Trophoblast cell (in vitro differentiated cells and primary cell): Measurements from ENCODE around the gene CR1.
A peak's percentile ranks its signal among the peaks of the same experiment; 100 is the strongest.
"Not testable (repeated sequence)": the region's sequence is repeated elsewhere in the genome, so short reads cannot be mapped to it uniquely, and the experiment has no call there.

ENCODE experiments used
- DNase-seq, 2 donors: peaks; one replicate each; pipeline ENCODE4 v3.0.0-alpha.2; 2016
- H2AFZ ChIP-seq: 2 replicates; pipeline ENCODE4 v1.6.1; 2013; ENCODE audit warnings: low read length, moderate library complexity, mild to moderate bottlenecking; ENCODE audit not compliant: insufficient read depth, poor library complexity
- H2AK5ac ChIP-seq: 2 replicates; pipeline ENCODE4 v1.6.1; 2013; ENCODE audit warnings: mild to moderate bottlenecking, low read length
- H2BK120ac ChIP-seq: 2 replicates; pipeline ENCODE4 v1.6.1; 2013; ENCODE audit warnings: low read length, mild to moderate bottlenecking, moderate library complexity; ENCODE audit not compliant: insufficient read depth, poor library complexity
- H2BK12ac ChIP-seq: 2 replicates; pipeline ENCODE4 v1.6.1; 2013; ENCODE audit warnings: mild to moderate bottlenecking, low read length, moderate library complexity
- H2BK5ac ChIP-seq: 2 replicates; pipeline ENCODE4 v1.6.1; 2013; ENCODE audit warnings: low read length, low read depth, moderate library complexity, mild to moderate bottlenecking; ENCODE audit not compliant: poor library complexity
- H3K14ac ChIP-seq: 2 replicates; pipeline ENCODE4 v1.6.1; 2013; ENCODE audit warnings: mild to moderate bottlenecking, low read length
- H3K18ac ChIP-seq: 2 replicates; pipeline ENCODE4 v1.6.1; 2013; ENCODE audit warnings: mild to moderate bottlenecking, low read length
- H3K23ac ChIP-seq: 2 replicates; pipeline ENCODE4 v1.6.1; 2013; ENCODE audit warnings: low read length
- H3K27ac ChIP-seq: 2 replicates; pipeline ENCODE4 v1.5.1; 2013; ENCODE audit warnings: low read depth, mild to moderate bottlenecking, inconsistent platforms, low read length, moderate library complexity
- H3K27me3 ChIP-seq: 2 replicates; pipeline ENCODE4 v1.6.1; 2013; ENCODE audit warnings: inconsistent platforms, mild to moderate bottlenecking, low read length, moderate library complexity; ENCODE audit not compliant: insufficient read depth
- H3K36me3 ChIP-seq, 2 experiments: 1 replicate in 1 of 2; 2 replicates in 1 of 2; pipeline ENCODE4 v1.6.1; 2013; ENCODE audit warnings: low read length in 2 of 2, mild to moderate bottlenecking in 2 of 2, moderate library complexity in 1 of 2; ENCODE audit not compliant: insufficient read depth in 2 of 2, control insufficient read depth in 1 of 2
- H3K4ac ChIP-seq: 2 replicates; pipeline ENCODE4 v1.6.1; 2013; ENCODE audit warnings: low read depth, mild to moderate bottlenecking, low read length, moderate library complexity
- H3K4me1 ChIP-seq, 2 experiments: 1 replicate in 1 of 2; 2 replicates in 1 of 2; pipeline ENCODE4 v1.6.1; 2013; ENCODE audit warnings: low read length in 2 of 2, mild to moderate bottlenecking in 2 of 2, moderate library complexity in 1 of 2; ENCODE audit not compliant: insufficient read depth in 2 of 2, control insufficient read depth in 1 of 2
- H3K4me2 ChIP-seq: 2 replicates; pipeline ENCODE4 v1.6.1; 2013; ENCODE audit warnings: inconsistent platforms, mild to moderate bottlenecking, low read length, moderate library complexity
- H3K4me3 ChIP-seq: 2 replicates; pipeline ENCODE4 v1.5.1; 2013; ENCODE audit warnings: mild to moderate bottlenecking, low read depth, low read length, inconsistent platforms
- H3K79me1 ChIP-seq: one replicate; pipeline ENCODE4 v1.6.1; 2013; ENCODE audit warnings: low read length
- H3K79me2 ChIP-seq: 2 replicates; pipeline ENCODE4 v1.6.1; 2013; ENCODE audit warnings: low read length, mild to moderate bottlenecking; ENCODE audit not compliant: control insufficient read depth, insufficient read depth, poor library complexity
- H3K9ac ChIP-seq: 2 replicates; pipeline ENCODE4 v1.6.1; 2013; ENCODE audit warnings: mild to moderate bottlenecking, low read length
- H3K9me3 ChIP-seq: 2 replicates; pipeline ENCODE4 v1.6.1; 2013; ENCODE audit warnings: low read depth, mild to moderate bottlenecking, control low read depth, inconsistent platforms, low read length; ENCODE audit not compliant: insufficient read depth
- H4K12ac ChIP-seq: 2 replicates; pipeline ENCODE4 v1.6.1; 2013; ENCODE audit warnings: low read depth, mild to moderate bottlenecking, low read length, moderate library complexity
- H4K8ac ChIP-seq: 2 replicates; pipeline ENCODE4 v1.6.1; 2013; ENCODE audit warnings: low read depth, mild to moderate bottlenecking, low read length, moderate library complexity
- H4K91ac ChIP-seq: one replicate; pipeline ENCODE4 v1.6.1; 2013; ENCODE audit warnings: low read depth, mild to moderate bottlenecking, low read length, moderate library complexity
- WGBS: extraction: QIAGEN DNeasy Blood & Tissue Kit; methylation state at CpG from one replicate; pipeline ENCODE4 v1.1.7; 2013; ENCODE audit warnings: missing lambda C conversion rate; ENCODE audit not compliant: insufficient read length, insufficient coverage; ENCODE audit errors: extremely low coverage; 5-methylcytosine and 5-hydroxymethylcytosine counted together

CR1 gene

GRCh38 chr1:207619871-207620542 is 124.0 kb downstream of the CR1 start:
- Histone ChIP-seq H3K79me2 (no peaks in the 10 kb centered on the region), H3K4me3 (no peak overlapping the region), H3K4me2 (no peak overlapping the region), H2BK12ac (no peak overlapping the region), H3K79me1 (no peaks in the 10 kb centered on the region), H3K23ac (no peak overlapping the region), H3K14ac (no peak overlapping the region), H3K36me3 (no peaks in the 10 kb centered on the region), H2BK120ac (no peak overlapping the region), H2AK5ac (no peak overlapping the region), H3K9me3 (no peaks in the 10 kb centered on the region), H3K27me3 (no peaks in the 10 kb centered on the region), H3K27ac (no peak overlapping the region), H3K18ac (no peak overlapping the region), H4K91ac (no peak overlapping the region), H3K9ac (no peak overlapping the region), H4K12ac (no peak overlapping the region), H2AFZ (no peak overlapping the region), H4K8ac (no peak overlapping the region), H3K4ac (no peak overlapping the region), H3K4me1 (no peaks in the 10 kb centered on the region), H2BK5ac (no peak overlapping the region)
- no CpG with 5 or more reads among the region's 7 CpGs for WGBS
- peak; percentile 24 to 74 for DNase-seq

- Histone ChIP-seq H2BK120ac (no peak overlapping the region), H3K4me1 (no peaks in the 10 kb centered on the region), H3K9ac (no peak overlapping the region), H4K12ac (no peak overlapping the region), H3K9me3 (no peaks in the 10 kb centered on the region), H3K36me3 (no peaks in the 10 kb centered on the region), H3K4ac (no peak overlapping the region), H3K23ac (no peak overlapping the region), H3K14ac (no peak overlapping the region), H3K27me3 (no peaks in the 10 kb centered on the region), H3K18ac (no peak overlapping the region), H2BK12ac (no peak overlapping the region), H3K27ac (no peak overlapping the region), H4K91ac (no peak overlapping the region), H2AK5ac (no peak overlapping the region), H3K4me3 (no peak overlapping the region), H3K4me2 (no peak overlapping the region), H3K79me1 (no peaks in the 10 kb centered on the region), H3K79me2 (no peaks in the 10 kb centered on the region), H4K8ac (no peak overlapping the region), H2BK5ac (no peak overlapping the region), H2AFZ (no peak overlapping the region)
- DNase-seq = no peak
- no CpG with 5 or more reads among the region's 2 CpGs for WGBS
Observed at GRCh38 chr1:207620543-207620893, 124.6 kb downstream of the CR1 start.

GRCh38 chr1:207625504-207626071 is 129.6 kb downstream of the CR1 start:
- not testable (repeated sequence) for H3K4me3 ChIP-seq, H3K4ac ChIP-seq, H3K9ac ChIP-seq, H2BK5ac ChIP-seq, H4K91ac ChIP-seq, H3K79me1 ChIP-seq, H3K4me1 ChIP-seq, H3K9me3 ChIP-seq, H3K18ac ChIP-seq, H2AFZ ChIP-seq, H3K23ac ChIP-seq, H3K4me2 ChIP-seq, H3K27me3 ChIP-seq, H3K36me3 ChIP-seq, H2AK5ac ChIP-seq, H3K27ac ChIP-seq, H4K8ac ChIP-seq, H2BK120ac ChIP-seq, H2BK12ac ChIP-seq, H3K79me2 ChIP-seq, H4K12ac ChIP-seq, H3K14ac ChIP-seq
- WGBS = no CpG with 5 or more reads among the region's 1 CpG
- peak; percentile 4 to 85 for DNase-seq

- H2AK5ac ChIP-seq = no peak overlapping the region
- H3K79me1 ChIP-seq = no peaks in the 10 kb centered on the region
- H2AFZ ChIP-seq = no peak overlapping the region
- WGBS = no CpG with 5 or more reads among the region's 1 CpG
- no peak overlapping the region for H4K91ac ChIP-seq
- no peaks in the 10 kb centered on the region for H3K79me2 ChIP-seq
- no peak overlapping the region for H2BK5ac ChIP-seq
- H3K18ac ChIP-seq = no peak overlapping the region
- H4K8ac ChIP-seq = no peak overlapping the region
- H3K4ac ChIP-seq = no peak overlapping the region
- no peak overlapping the region for H2BK12ac ChIP-seq
- no peak overlapping the region for H3K4me2 ChIP-seq
- no peak overlapping the region for H3K14ac ChIP-seq
- H3K36me3 ChIP-seq = no peaks in the 10 kb centered on the region
- H3K27ac ChIP-seq = no peak overlapping the region
- no peak overlapping the region for H3K23ac ChIP-seq
- no peaks in the 10 kb centered on the region for H3K4me1 ChIP-seq
- no peaks in the 10 kb centered on the region for H3K27me3 ChIP-seq
- no peak overlapping the region for H3K9ac ChIP-seq
- no peak overlapping the region for H4K12ac ChIP-seq
- no peak for DNase-seq
- H2BK120ac ChIP-seq = no peak overlapping the region
- no peaks in the 10 kb centered on the region for H3K9me3 ChIP-seq
- no peak overlapping the region for H3K4me3 ChIP-seq
Observed at GRCh38 chr1:207626972-207627337, 131.0 kb downstream of the CR1 start.
